HG03354 (cell line): Measurements from ENCODE around the gene LRRIQ4.

Source experiments
- ATAC-seq: cut with Tn5 transposase; IDR thresholded peaks from one replicate; pipeline ENCODE4 v1.9.1; 2021; ENCODE audit warnings: mild to moderate bottlenecking; ENCODE audit not compliant: unreplicated experiment, poor library complexity, severe bottlenecking

LRRIQ4 gene

GRCh38 chr3:169804681-169805080, 8.0 kb upstream of the LRRIQ4 start:
- ATAC-seq = no peak

DNA sequence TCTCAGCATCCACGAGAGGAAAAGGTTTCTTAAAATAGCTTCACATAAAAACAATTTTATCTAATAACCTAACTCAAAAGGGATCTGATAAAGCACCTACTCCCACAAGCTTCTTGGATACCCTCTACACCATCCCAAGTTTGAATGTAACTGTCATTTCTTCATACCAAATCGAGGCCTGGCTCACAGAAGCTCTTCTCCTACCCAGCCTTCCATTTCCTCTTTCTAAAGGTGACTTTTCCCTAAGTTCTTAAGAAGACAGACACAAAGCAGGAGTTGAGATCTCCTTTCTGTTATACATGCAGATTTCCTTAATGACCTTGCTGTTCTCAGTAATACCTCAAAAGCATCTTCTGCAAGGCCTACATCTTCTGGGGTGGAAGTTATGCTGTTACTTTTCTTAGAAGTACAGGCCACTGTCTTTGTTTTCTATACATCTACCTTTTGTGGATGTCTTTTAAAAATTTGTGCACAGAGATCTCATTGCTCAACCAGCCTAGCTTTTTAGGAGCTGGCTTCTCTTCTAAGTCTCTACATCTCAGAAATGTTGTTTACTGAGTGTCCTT, 3.4 kb upstream of the LRRIQ4 start:
- ATAC-seq = no peak

GRCh38 chr3:169811631-169812331, 889 bp upstream of the LRRIQ4 start:
- ATAC-seq = peak; percentile 19

GRCh38 chr3:169813278-169813677, 608 bp downstream of the LRRIQ4 start:
- no peak for ATAC-seq

- peak; percentile 90 for ATAC-seq
Measured at GRCh38 chr3:169813757-169814517, 1.3 kb downstream of the LRRIQ4 start.

GRCh38 chr3:169815590-169816150, 3.0 kb downstream of the LRRIQ4 start:
- ATAC-seq = no peak

DNA sequence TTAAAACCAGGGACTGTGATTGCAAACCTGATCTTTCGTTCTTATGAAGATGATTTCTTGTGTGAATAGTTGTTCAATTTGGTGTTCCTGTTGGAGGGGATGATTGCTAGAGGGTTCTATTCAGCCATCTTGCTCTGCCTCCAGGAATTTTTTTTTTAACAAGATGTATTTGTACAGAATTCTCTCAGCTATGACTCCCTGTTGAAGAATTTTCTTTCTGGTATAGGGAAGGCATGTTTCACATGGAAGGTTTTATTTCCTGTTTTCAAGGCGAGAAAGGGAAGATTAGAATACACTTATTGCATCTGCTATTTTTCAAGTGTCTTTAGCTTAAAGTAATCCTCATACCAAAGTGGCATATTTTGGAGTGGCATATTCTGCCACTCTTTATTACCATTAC, 5.6 kb downstream of the LRRIQ4 start:
- no peak for ATAC-seq

DNA sequence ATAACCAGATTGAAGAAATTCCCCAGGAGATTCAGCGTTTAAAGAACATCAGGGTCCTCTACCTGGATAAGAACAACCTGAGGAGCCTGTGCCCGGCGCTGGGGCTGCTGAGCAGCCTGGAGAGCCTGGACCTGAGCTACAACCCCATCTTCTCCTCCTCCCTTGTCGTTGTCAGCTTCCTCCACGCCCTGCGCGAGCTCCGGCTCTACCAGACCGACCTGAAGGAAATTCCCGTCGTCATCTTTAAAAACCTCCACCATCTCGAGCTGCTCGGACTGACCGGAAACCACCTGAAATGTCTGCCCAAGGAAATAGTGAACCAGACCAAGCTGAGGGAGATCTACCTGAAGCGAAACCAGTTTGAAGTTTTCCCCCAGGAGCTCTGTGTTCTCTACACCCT, 9.4 kb downstream of the LRRIQ4 start:
- ATAC-seq = no peak

DNA sequence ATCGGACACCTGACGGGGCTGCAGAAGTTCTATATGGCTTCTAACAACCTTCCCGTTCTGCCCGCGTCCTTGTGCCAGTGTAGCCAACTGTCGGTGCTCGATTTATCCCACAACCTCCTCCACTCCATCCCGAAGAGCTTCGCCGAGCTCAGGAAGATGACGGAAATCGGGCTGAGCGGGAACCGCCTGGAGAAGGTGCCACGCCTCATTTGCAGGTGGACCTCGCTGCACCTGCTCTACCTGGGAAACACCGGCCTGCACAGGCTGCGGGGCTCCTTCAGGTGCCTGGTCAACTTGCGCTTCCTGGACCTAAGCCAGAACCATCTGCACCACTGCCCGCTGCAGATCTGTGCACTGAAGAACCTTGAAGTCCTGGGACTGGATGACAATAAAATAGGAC, 9.9 kb downstream of the LRRIQ4 start:
- ATAC-seq = no peak

DNA sequence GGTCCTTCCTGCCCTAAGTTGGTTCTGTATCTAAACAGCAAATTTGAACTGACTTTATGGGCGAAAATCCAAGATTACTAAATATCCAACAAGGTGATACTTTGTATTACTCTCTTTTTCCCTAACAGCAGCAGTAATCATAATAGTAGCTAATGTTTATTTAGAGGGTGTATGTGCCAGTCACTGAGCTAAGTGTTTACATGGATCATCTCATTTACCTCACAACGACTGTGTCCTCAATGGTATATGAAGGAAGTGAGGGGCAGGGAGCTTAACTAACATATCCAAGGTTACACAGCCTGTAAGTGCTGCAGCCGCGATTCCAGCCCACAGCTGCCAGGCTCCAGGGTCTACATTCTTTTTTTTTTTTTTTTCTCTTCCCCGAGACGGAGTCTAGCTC, 10.3 kb downstream of the LRRIQ4 start:
- ATAC-seq = no peak

DNA sequence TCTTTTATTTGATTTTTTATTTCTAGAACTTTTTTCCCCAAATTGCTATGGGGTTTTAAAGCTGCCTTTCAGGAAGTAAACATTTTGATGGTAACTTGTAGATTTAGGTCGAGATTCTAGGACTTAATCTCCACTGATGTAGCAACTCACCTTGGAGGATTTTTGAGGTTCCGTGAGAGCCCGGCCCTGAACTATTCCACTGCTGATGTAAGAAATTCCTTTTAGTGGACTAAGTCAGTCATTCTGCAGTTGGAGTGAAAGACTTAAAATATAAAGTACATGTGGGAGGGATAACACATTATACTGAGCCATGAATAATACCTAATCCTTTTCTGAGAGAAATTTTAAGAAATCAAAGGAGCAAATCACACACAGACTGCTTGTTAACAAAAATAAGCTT, 12.6 kb downstream of the LRRIQ4 start:
- ATAC-seq = no peak

DNA sequence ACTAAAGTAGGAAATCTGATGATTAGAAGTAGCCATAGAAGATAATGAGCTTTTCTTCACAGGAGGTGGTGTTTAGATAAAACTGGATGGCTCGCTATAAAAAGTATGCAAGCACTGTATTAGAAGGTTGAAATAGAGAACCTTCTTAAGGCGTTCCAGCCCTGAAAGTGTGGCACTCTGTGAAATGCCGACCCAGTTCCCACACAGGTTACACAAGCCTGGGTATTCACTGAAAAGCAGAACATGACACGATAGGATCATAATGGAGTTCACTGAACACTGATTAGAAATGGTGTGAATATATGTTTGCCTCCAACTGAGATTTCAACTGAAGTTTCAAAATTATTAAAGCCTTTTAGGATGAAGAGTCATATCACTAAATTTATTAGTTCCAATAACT, 15.0 kb downstream of the LRRIQ4 start:
- no peak for ATAC-seq

GRCh38 chr3:169835533-169835932, 22.9 kb downstream of the LRRIQ4 start:
- ATAC-seq = no peak

GRCh38 chr3:169836078-169836941, 23.6 kb downstream of the LRRIQ4 start:
- ATAC-seq = peak; percentile 88

DNA sequence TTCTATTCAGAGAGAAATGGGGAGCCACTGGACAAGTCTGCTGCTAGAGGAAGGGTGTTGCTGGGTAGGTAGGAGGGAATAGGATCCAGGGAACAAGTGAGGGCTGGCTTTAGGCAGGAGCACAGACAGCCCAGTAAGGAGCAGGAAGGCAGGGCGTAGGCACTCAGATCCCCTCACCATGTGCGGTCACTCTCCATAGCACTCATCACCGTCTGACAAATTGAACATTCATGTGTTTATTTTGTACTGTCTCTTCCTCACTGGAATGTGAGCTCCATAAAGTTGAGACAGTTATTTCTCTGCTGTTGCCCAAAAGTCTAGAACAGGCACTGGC, 24.2 kb downstream of the LRRIQ4 start:
- ATAC-seq = no peak

GRCh38 chr3:169838511-169839030, 25.9 kb downstream of the LRRIQ4 start:
- no peak for ATAC-seq

GRCh38 chr3:169841171-169841570, 28.5 kb downstream of the LRRIQ4 start:
- ATAC-seq = peak; percentile 85

- ATAC-seq = no peak
Measured at GRCh38 chr3:169842960-169843359, 30.3 kb downstream of the LRRIQ4 start.

DNA sequence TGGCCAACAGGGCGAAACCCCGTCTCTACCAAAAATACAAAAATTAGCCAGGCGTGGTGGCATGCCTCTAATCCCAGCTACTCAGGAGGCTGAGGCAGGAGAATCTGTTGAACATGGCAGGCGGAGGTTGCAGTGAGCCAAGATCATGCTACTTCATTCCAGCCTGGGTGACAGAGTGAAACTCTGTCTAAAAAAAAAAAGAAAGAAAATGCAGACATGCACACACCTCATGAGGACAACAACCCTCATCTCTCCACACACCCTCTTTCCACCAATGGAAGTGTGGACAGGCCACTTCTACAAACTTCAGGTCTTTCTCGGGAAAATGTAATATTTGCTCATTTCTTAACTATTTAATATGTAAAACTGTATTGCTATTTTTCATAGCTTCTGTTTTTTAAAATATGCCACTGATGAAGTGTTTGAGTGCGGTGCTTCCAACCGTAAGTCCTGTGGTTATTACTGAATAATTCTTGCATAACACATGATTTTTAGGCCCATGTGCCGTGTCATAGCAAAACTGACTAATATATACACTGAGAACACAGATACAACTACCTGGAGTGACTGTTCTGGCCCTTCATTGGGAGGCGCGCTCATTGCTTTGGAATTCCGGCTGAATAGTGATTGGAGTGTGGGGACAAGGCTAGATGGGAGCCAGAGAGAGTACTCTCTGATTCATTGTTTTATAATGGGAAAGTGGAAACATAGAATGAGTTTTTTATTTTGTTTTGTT, 34.0 kb downstream of the LRRIQ4 start:
- peak; percentile 98 for ATAC-seq
